Measurements from ENCODE around the gene PPP4R1. TPM values are rescaled to one million over a fixed set of nuclear protein-coding genes. Genes with fewer than 3 reads are reported as not detected.

Gene PPP4R1
- total RNA-seq, 1 donor from 2014 or later = 173 TPM

DNA sequence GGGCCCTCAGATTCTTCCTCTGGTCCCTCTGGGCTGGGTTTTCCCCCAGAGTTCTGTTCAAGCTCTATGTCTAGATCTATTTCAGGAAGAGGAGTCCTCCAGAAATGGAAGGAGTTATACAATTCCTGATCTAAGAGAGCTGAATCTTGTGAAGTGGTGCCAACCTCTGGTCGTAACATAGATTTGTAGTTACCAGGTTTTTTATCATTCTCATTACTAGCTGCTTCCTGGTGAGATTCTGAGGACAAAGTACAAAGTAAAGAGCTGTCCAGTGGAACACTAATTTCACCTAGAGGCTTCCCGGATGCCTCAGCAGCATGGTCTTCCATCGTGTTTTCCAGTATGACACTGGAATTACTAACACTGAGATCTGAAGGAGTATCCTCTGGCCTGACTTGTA is 44.1 kb downstream of the PPP4R1 start:
- Mint-ChIP-seq H3K9me3 (ENCODE audit: unreplicated experiment) (no peaks in the 10 kb centered on the region), H3K36me3 (ENCODE audit: low read depth, unreplicated experiment) (peaks cover 22% of the 10 kb centered on the region), H3K4me1 (ENCODE audit: unreplicated experiment) (peaks cover 19% of the 10 kb centered on the region), H3K4me3 (ENCODE audit: unreplicated experiment) (no peak overlapping the region), H3K27ac (ENCODE audit: unreplicated experiment) (no peak overlapping the region), H3K27me3 (ENCODE audit: unreplicated experiment) (peaks cover 4% of the 10 kb centered on the region)
- DNase-seq (ENCODE audit: low spot score) = no peak
- TF ChIP-seq, protein P1, sequence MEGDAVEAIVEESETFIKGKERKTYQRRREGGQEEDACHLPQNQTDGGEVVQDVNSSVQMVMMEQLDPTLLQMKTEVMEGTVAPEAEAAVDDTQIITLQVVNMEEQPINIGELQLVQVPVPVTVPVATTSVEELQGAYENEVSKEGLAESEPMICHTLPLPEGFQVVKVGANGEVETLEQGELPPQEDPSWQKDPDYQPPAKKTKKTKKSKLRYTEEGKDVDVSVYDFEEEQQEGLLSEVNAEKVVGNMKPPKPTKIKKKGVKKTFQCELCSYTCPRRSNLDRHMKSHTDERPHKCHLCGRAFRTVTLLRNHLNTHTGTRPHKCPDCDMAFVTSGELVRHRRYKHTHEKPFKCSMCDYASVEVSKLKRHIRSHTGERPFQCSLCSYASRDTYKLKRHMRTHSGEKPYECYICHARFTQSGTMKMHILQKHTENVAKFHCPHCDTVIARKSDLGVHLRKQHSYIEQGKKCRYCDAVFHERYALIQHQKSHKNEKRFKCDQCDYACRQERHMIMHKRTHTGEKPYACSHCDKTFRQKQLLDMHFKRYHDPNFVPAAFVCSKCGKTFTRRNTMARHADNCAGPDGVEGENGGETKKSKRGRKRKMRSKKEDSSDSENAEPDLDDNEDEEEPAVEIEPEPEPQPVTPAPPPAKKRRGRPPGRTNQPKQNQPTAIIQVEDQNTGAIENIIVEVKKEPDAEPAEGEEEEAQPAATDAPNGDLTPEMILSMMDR (IDR thresholded peaks at IDR 0.05; ENCODE audit: unreplicated experiment) = no peak

DNA sequence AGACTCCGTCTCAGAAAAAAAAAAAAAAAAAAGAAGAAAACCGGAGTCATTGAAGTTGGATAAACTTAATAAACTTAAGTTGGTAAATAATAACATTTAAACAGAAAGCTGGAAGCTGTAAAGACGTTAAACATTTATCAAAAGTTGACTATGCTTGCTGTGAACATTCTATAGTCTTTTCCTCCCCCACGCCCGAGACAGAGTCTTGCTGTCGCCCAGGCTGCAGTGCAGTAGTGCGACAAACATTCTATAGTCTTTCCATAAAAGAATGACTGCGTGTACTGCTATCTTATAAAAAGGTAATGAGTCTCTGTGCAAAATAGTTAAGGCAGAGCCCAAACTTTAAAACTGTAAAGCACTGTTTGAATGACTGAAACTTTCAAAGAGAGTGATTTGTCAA is 45.2 kb downstream of the PPP4R1 start:
- peaks cover 1% of the 10 kb centered on the region for H3K27me3 Mint-ChIP-seq (ENCODE audit: unreplicated experiment)
- no peak for DNase-seq (ENCODE audit: low spot score)
- TF ChIP-seq, protein P1 (IDR thresholded peaks at IDR 0.05; ENCODE audit: unreplicated experiment) = no peak
- H3K9me3 Mint-ChIP-seq (ENCODE audit: unreplicated experiment) = no peaks in the 10 kb centered on the region
- peaks cover 14% of the 10 kb centered on the region for H3K4me1 Mint-ChIP-seq (ENCODE audit: unreplicated experiment)
- H3K4me3 Mint-ChIP-seq (ENCODE audit: unreplicated experiment) = peak overlapping the region; percentile 65
- peaks cover 26% of the 10 kb centered on the region for H3K36me3 Mint-ChIP-seq (ENCODE audit: low read depth, unreplicated experiment)
- H3K27ac Mint-ChIP-seq (ENCODE audit: unreplicated experiment) = peak overlapping the region; percentile 43

DNA sequence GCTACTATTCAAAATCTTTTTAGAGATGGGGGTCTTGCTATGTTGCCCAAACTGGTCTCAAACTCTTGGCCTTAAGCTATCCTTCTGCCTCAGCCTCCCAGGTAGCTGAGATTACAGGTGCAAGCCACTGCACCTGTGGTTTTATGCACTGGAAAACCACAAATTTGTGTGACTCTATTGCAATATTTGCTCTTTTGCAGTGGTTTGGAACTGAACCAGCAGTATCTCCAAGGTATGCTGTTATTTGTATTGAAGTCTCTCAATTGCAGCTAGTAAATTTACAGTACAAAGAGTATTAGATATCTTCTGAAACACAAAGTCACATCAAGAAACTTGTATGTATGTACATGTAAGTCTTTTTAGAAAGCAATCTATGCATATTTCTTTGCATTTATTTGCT is 46.2 kb downstream of the PPP4R1 start:
- H3K9me3 Mint-ChIP-seq (ENCODE audit: unreplicated experiment) = no peaks in the 10 kb centered on the region
- no peak overlapping the region for H3K27ac Mint-ChIP-seq (ENCODE audit: unreplicated experiment)
- DNase-seq (ENCODE audit: low spot score) = no peak
- peaks cover 1% of the 10 kb centered on the region for H3K27me3 Mint-ChIP-seq (ENCODE audit: unreplicated experiment)
- H3K4me3 Mint-ChIP-seq (ENCODE audit: unreplicated experiment) = no peak overlapping the region
- H3K36me3 Mint-ChIP-seq (ENCODE audit: low read depth, unreplicated experiment) = peaks cover 33% of the 10 kb centered on the region
- TF ChIP-seq, protein P1 (IDR thresholded peaks at IDR 0.05; ENCODE audit: unreplicated experiment) = no peak
- peaks cover 14% of the 10 kb centered on the region for H3K4me1 Mint-ChIP-seq (ENCODE audit: unreplicated experiment)

DNA sequence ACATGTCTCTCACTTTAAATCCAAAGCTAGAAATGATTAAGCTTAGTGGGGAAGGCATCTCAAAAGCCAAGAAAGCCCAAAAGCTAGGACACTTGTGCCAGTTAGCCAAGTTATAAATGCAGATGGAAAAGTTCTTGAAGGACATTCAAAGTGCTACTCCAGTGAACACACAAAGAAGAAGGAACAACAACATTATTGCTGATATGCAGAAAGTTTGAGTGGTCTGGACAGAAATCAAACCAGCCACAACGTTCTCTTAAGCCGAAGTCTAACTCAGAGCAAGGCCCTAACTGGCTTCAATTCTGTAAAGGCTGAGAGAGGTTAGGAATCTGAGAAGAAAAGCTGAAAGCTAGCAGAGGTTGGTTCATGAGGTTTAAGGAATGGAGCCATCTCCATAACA is 49.0 kb downstream of the PPP4R1 start:
- H3K4me1 Mint-ChIP-seq (ENCODE audit: unreplicated experiment) = no peaks in the 10 kb centered on the region
- no peak overlapping the region for H3K27ac Mint-ChIP-seq (ENCODE audit: unreplicated experiment)
- no peaks in the 10 kb centered on the region for H3K27me3 Mint-ChIP-seq (ENCODE audit: unreplicated experiment)
- no peak overlapping the region for H3K4me3 Mint-ChIP-seq (ENCODE audit: unreplicated experiment)
- no peak for DNase-seq (ENCODE audit: low spot score)
- H3K36me3 Mint-ChIP-seq (ENCODE audit: low read depth, unreplicated experiment) = peaks cover 44% of the 10 kb centered on the region
- TF ChIP-seq, protein P1 (IDR thresholded peaks at IDR 0.05; ENCODE audit: unreplicated experiment) = no peak
- no peaks in the 10 kb centered on the region for H3K9me3 Mint-ChIP-seq (ENCODE audit: unreplicated experiment)

DNA sequence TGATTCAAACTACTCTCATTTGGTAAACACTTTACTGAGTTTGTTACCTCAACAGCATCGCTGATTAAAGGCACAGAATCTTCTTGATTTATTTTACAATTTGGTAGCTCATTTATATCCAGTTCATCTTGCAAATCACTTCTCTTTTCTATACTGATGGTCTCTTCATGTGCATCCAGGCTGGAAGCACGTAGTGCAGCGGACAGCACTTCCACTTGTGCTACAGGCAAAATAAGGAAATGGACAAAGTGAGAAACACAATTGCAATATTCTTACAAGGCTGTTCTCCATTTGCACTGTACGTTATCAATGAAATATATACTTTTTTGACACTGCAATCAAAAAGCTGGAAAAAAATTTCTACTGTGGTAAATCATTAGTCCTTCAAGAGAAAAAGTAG is 51.0 kb downstream of the PPP4R1 start:
- Mint-ChIP-seq H3K4me3 (ENCODE audit: unreplicated experiment) (no peak overlapping the region), H3K27me3 (ENCODE audit: unreplicated experiment) (peaks cover 2% of the 10 kb centered on the region), H3K27ac (ENCODE audit: unreplicated experiment) (no peak overlapping the region), H3K4me1 (ENCODE audit: unreplicated experiment) (no peaks in the 10 kb centered on the region), H3K36me3 (ENCODE audit: low read depth, unreplicated experiment) (peaks cover 50% of the 10 kb centered on the region), H3K9me3 (ENCODE audit: unreplicated experiment) (no peaks in the 10 kb centered on the region)
- DNase-seq (ENCODE audit: low spot score) = no peak
- TF ChIP-seq, protein P1 (IDR thresholded peaks at IDR 0.05; ENCODE audit: unreplicated experiment) = no peak
